ENCODE results near the gene NTN4. TPM values are rescaled to one million over a fixed set of nuclear protein-coding genes. Genes with fewer than 3 reads are reported as not detected.
"Not testable (repeated sequence)": the region's sequence is repeated elsewhere in the genome, so short reads cannot be mapped to it uniquely, and the experiment has no call there.

NTN4 gene
- total RNA-seq, 4 donors from 2014 or later: 30.8 to 50.6 (median 32.2) TPM

GRCh38 chr12:95815632-95816212 is 25.2 kb upstream of the NTN4 start:
- TF ChIP-seq POLR2A (IDR thresholded peaks at IDR 0.05) (no peak), EP300 (IDR thresholded peaks at IDR 0.05) (no peak), CTCF (IDR thresholded peaks at IDR 0.05) (peak; percentile 54 to 84 (median 56))
- no peak for DNase-seq (ENCODE audit: low spot score in 2 of 2)
- Histone ChIP-seq H3K4me3 (no peak overlapping the region), H3K9me3 (no peaks in the 10 kb centered on the region), H3K36me3 (no peaks in the 10 kb centered on the region), H3K27ac (no peak overlapping the region), H3K27me3 (no peaks in the 10 kb centered on the region), H3K4me1 (no peaks in the 10 kb centered on the region)
- 45 to 46% methylated on average over 5 of the region's 5 CpGs for WGBS, 2 donors

GRCh38 chr12:95812155-95812554 is 21.6 kb upstream of the NTN4 start:
- H3K9me3 ChIP-seq; H3K4me1 ChIP-seq; H3K36me3 ChIP-seq; H3K4me3 ChIP-seq; H3K27ac ChIP-seq; H3K27me3 ChIP-seq; DNase-seq (ENCODE audit: low spot score in 2 of 2): not testable (repeated sequence)
- WGBS, 2 donors: 91 to 93% methylated on average over 4 of the region's 4 CpGs

GRCh38 chr12:95810411-95810810 is 19.8 kb upstream of the NTN4 start:
- Histone ChIP-seq H3K4me3 (no peak overlapping the region), H3K27me3 (no peaks in the 10 kb centered on the region), H3K36me3 (no peaks in the 10 kb centered on the region), H3K9me3 (no peaks in the 10 kb centered on the region), H3K4me1 (peaks cover 0 to 5% (median 0%) of the 10 kb centered on the region in 4 donors), H3K27ac (no peak overlapping the region)
- TF ChIP-seq CTCF (IDR thresholded peaks at IDR 0.05) (no peak), POLR2A (IDR thresholded peaks at IDR 0.05) (no peak), EP300 (IDR thresholded peaks at IDR 0.05) (no peak)
- DNase-seq (ENCODE audit: low spot score in 2 of 2): no peak
- 68 to 74% methylated on average over 2 of the region's 2 CpGs for WGBS, 2 donors

- no peaks in the 10 kb centered on the region for H3K27me3 ChIP-seq
- no peaks in the 10 kb centered on the region for H3K9me3 ChIP-seq
- TF ChIP-seq EP300 (IDR thresholded peaks at IDR 0.05) (no peak), CTCF (IDR thresholded peaks at IDR 0.05) (no peak), POLR2A (IDR thresholded peaks at IDR 0.05) (no peak)
- H3K27ac ChIP-seq: no peak overlapping the region
- no peak for DNase-seq (ENCODE audit: low spot score in 2 of 2)
- H3K4me1 ChIP-seq: peaks cover 0 to 5% (median 0%) of the 10 kb centered on the region in 4 donors
- WGBS, 2 donors: 85 to 91% methylated on average over 7 of the region's 7 CpGs
- no peak overlapping the region for H3K4me3 ChIP-seq
- no peaks in the 10 kb centered on the region for H3K36me3 ChIP-seq
Measured at GRCh38 chr12:95809000-95809680, 18.6 kb upstream of the NTN4 start.

- Histone ChIP-seq H3K36me3 (no peaks in the 10 kb centered on the region), H3K27ac (no peak overlapping the region), H3K4me3 (no peak overlapping the region), H3K9me3 (no peaks in the 10 kb centered on the region), H3K27me3 (no peaks in the 10 kb centered on the region), H3K4me1 (peaks cover 0 to 5% (median 0%) of the 10 kb centered on the region in 4 donors)
- WGBS, 2 donors: 79 to 85% methylated on average over 7 of the region's 7 CpGs
- no peak for DNase-seq (ENCODE audit: low spot score in 2 of 2)
- no peak for TF ChIP-seq EP300 (IDR thresholded peaks at IDR 0.05)
- no peak for TF ChIP-seq POLR2A (IDR thresholded peaks at IDR 0.05)
- no peak for TF ChIP-seq CTCF (IDR thresholded peaks at IDR 0.05)
Measured at GRCh38 chr12:95808146-95808545, 17.6 kb upstream of the NTN4 start.
